ENCODE results near the gene LETM1. TPM values are rescaled to one million over a fixed set of nuclear protein-coding genes. Genes with fewer than 3 reads are reported as not detected.
"Not testable (repeated sequence)": the region's sequence is repeated elsewhere in the genome, so short reads cannot be mapped to it uniquely, and the experiment has no call there.

The LETM1 gene
- total RNA-seq, 1 donor from 2014 or later, result 109 TPM

GRCh38 chr4:1851160-1851559, 4.8 kb downstream of the LETM1 start:
- FAIRE-seq (no peak), DNase-seq (ENCODE audit: low read depth) (no peak)
- Histone ChIP-seq H3K27me3 (ENCODE audit: control insufficient read depth, insufficient read depth, low read length) (no peaks in the 10 kb centered on the region), H3K4me3 (ENCODE audit: low read depth, low read length) (no peak overlapping the region), H3K36me3 (ENCODE audit: control insufficient read depth, insufficient read depth, low read length) (peaks cover 5% of the 10 kb centered on the region)
- TF ChIP-seq, protein P1, sequence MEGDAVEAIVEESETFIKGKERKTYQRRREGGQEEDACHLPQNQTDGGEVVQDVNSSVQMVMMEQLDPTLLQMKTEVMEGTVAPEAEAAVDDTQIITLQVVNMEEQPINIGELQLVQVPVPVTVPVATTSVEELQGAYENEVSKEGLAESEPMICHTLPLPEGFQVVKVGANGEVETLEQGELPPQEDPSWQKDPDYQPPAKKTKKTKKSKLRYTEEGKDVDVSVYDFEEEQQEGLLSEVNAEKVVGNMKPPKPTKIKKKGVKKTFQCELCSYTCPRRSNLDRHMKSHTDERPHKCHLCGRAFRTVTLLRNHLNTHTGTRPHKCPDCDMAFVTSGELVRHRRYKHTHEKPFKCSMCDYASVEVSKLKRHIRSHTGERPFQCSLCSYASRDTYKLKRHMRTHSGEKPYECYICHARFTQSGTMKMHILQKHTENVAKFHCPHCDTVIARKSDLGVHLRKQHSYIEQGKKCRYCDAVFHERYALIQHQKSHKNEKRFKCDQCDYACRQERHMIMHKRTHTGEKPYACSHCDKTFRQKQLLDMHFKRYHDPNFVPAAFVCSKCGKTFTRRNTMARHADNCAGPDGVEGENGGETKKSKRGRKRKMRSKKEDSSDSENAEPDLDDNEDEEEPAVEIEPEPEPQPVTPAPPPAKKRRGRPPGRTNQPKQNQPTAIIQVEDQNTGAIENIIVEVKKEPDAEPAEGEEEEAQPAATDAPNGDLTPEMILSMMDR (IDR thresholded peaks at IDR 0.05; ENCODE audit: insufficient read depth, low read length, severe bottlenecking), result no peak

GRCh38 chr4:1850276-1850675, 5.7 kb downstream of the LETM1 start:
- DNase-seq (ENCODE audit: low read depth), result no peak
- no peak for FAIRE-seq
- TF ChIP-seq, protein P1 (IDR thresholded peaks at IDR 0.05; ENCODE audit: insufficient read depth, low read length, severe bottlenecking), result no peak
- H3K27me3 ChIP-seq (ENCODE audit: control insufficient read depth, insufficient read depth, low read length), result no peaks in the 10 kb centered on the region
- no peak overlapping the region for H3K4me3 ChIP-seq (ENCODE audit: low read depth, low read length)
- H3K36me3 ChIP-seq (ENCODE audit: control insufficient read depth, insufficient read depth, low read length), result peaks cover 5% of the 10 kb centered on the region

- Histone ChIP-seq H3K36me3 (ENCODE audit: control insufficient read depth, insufficient read depth, low read length) (peaks cover 18% of the 10 kb centered on the region), H3K27me3 (ENCODE audit: control insufficient read depth, insufficient read depth, low read length) (no peaks in the 10 kb centered on the region), H3K4me3 (ENCODE audit: low read depth, low read length) (no peak overlapping the region)
- TF ChIP-seq, protein P1 (IDR thresholded peaks at IDR 0.05; ENCODE audit: insufficient read depth, low read length, severe bottlenecking), result no peak
- FAIRE-seq, result no peak
- DNase-seq (ENCODE audit: low read depth), result no peak
These were observed 9.4 kb downstream of the LETM1 start for GRCh38 chr4:1846580-1846979.

- H3K36me3 ChIP-seq (ENCODE audit: control insufficient read depth, insufficient read depth, low read length), result peaks cover 22% of the 10 kb centered on the region
- H3K4me3 ChIP-seq (ENCODE audit: low read depth, low read length); FAIRE-seq; DNase-seq (ENCODE audit: low read depth); H3K27me3 ChIP-seq (ENCODE audit: control insufficient read depth, insufficient read depth, low read length): not testable (repeated sequence)
These were observed 11.3 kb downstream of the LETM1 start for GRCh38 chr4:1844618-1845017.

DNA sequence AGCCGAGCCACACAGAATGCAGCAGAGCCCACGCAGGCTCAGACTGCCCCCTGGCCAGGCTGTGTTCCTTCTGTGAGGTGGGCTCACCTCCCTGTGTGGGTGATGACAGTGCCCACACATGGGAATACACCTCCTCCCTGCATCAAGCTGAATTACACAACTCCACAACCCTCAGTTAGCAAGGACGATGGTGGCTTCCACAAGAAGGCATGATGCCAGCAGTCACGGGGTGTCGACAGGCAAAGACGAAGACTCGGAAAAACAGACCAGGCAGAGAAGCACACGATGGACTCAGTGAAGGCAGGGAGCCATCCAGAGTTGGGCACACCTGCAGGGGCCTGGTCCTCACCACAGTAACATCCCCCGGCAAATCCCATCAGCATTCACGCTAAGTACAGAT, 12.1 kb downstream of the LETM1 start:
- TF ChIP-seq, protein P1 (IDR thresholded peaks at IDR 0.05; ENCODE audit: insufficient read depth, low read length, severe bottlenecking), result no peak
- FAIRE-seq (no peak), DNase-seq (ENCODE audit: low read depth) (no peak)
- Histone ChIP-seq H3K36me3 (ENCODE audit: control insufficient read depth, insufficient read depth, low read length) (peaks cover 28% of the 10 kb centered on the region), H3K4me3 (ENCODE audit: low read depth, low read length) (no peak overlapping the region), H3K27me3 (ENCODE audit: control insufficient read depth, insufficient read depth, low read length) (no peaks in the 10 kb centered on the region)

- H3K36me3 ChIP-seq (ENCODE audit: control insufficient read depth, insufficient read depth, low read length), result peaks cover 32% of the 10 kb centered on the region
- no peaks in the 10 kb centered on the region for H3K27me3 ChIP-seq (ENCODE audit: control insufficient read depth, insufficient read depth, low read length)
- TF ChIP-seq, protein P1 (IDR thresholded peaks at IDR 0.05; ENCODE audit: insufficient read depth, low read length, severe bottlenecking), result no peak
- DNase-seq (ENCODE audit: low read depth), result no peak
- H3K4me3 ChIP-seq (ENCODE audit: low read depth, low read length), result no peak overlapping the region
- no peak for FAIRE-seq
These were observed 12.9 kb downstream of the LETM1 start for GRCh38 chr4:1842993-1843448.
